ENCODE measurements around the gene MTMR3.

The MTMR3 gene

GRCh38 chr22:29867851-29868250 is 15.1 kb upstream of the MTMR3 start:
- no peak for DNase-seq (ENCODE audit: extremely low read depth in 1 of 2, low read depth in 1 of 2)

GRCh38 chr22:29870574-29870973 is 12.4 kb upstream of the MTMR3 start:
- no peak for DNase-seq (ENCODE audit: extremely low read depth in 1 of 2, low read depth in 1 of 2)

GRCh38 chr22:29871684-29872083 is 11.3 kb upstream of the MTMR3 start:
- no peak for DNase-seq (ENCODE audit: extremely low read depth in 1 of 2, low read depth in 1 of 2)

GRCh38 chr22:29872144-29872893 is 10.7 kb upstream of the MTMR3 start:
- no peak for DNase-seq (ENCODE audit: extremely low read depth in 1 of 2, low read depth in 1 of 2)

- no peak for DNase-seq (ENCODE audit: extremely low read depth in 1 of 2, low read depth in 1 of 2)
Measured at GRCh38 chr22:29872989-29873388, 10.0 kb upstream of the MTMR3 start.

GRCh38 chr22:29873943-29874342 is 9.0 kb upstream of the MTMR3 start:
- DNase-seq (ENCODE audit: extremely low read depth in 1 of 2, low read depth in 1 of 2): no peak

GRCh38 chr22:29877620-29878019 is 5.4 kb upstream of the MTMR3 start:
- no peak for DNase-seq (ENCODE audit: extremely low read depth in 1 of 2, low read depth in 1 of 2)

- DNase-seq (ENCODE audit: extremely low read depth in 1 of 2, low read depth in 1 of 2): no peak
Measured at GRCh38 chr22:29879753-29880152, 3.2 kb upstream of the MTMR3 start.

GRCh38 chr22:29882716-29883044 is 294 bp upstream of the MTMR3 start:
- no peak for DNase-seq (ENCODE audit: extremely low read depth in 1 of 2, low read depth in 1 of 2)

GRCh38 chr22:29883775-29884097 is 762 bp downstream of the MTMR3 start:
- no peak for DNase-seq (ENCODE audit: extremely low read depth in 1 of 2, low read depth in 1 of 2)

GRCh38 chr22:29885610-29886009 is 2.6 kb downstream of the MTMR3 start:
- DNase-seq (ENCODE audit: extremely low read depth in 1 of 2, low read depth in 1 of 2): no peak

- no peak for DNase-seq (ENCODE audit: extremely low read depth in 1 of 2, low read depth in 1 of 2)
Measured at GRCh38 chr22:29886596-29886995, 3.6 kb downstream of the MTMR3 start.

- no peak for DNase-seq (ENCODE audit: extremely low read depth in 1 of 2, low read depth in 1 of 2)
Measured at GRCh38 chr22:29887358-29887757, 4.4 kb downstream of the MTMR3 start.

GRCh38 chr22:29890760-29891159 is 7.8 kb downstream of the MTMR3 start:
- no peak for DNase-seq (ENCODE audit: extremely low read depth in 1 of 2, low read depth in 1 of 2)

GRCh38 chr22:29892315-29893156 is 9.6 kb downstream of the MTMR3 start:
- no peak for DNase-seq (ENCODE audit: extremely low read depth in 1 of 2, low read depth in 1 of 2)

- DNase-seq (ENCODE audit: extremely low read depth in 1 of 2, low read depth in 1 of 2): no peak
Measured at GRCh38 chr22:29901354-29901753, 18.4 kb downstream of the MTMR3 start.

- no peak for DNase-seq (ENCODE audit: extremely low read depth in 1 of 2, low read depth in 1 of 2)
Measured at GRCh38 chr22:29903371-29903770, 20.4 kb downstream of the MTMR3 start.

GRCh38 chr22:29904020-29904419 is 21.0 kb downstream of the MTMR3 start:
- DNase-seq (ENCODE audit: extremely low read depth in 1 of 2, low read depth in 1 of 2): no peak

GRCh38 chr22:29907753-29908515 is 25.0 kb downstream of the MTMR3 start:
- DNase-seq (ENCODE audit: extremely low read depth in 1 of 2, low read depth in 1 of 2): no peak

GRCh38 chr22:29912141-29912540 is 29.2 kb downstream of the MTMR3 start:
- no peak for DNase-seq (ENCODE audit: extremely low read depth in 1 of 2, low read depth in 1 of 2)

- no peak for DNase-seq (ENCODE audit: extremely low read depth in 1 of 2, low read depth in 1 of 2)
Measured at GRCh38 chr22:29912605-29913398, 29.8 kb downstream of the MTMR3 start.

Data from stimulated activated CD8-positive, alpha-beta memory T cell treated with anti-CD3 and anti-CD28 coated beads, Interleukin-7, amount 100 ng/mL, for 48 hours (primary cell).